GM18517 (cell line): ENCODE measurements around the gene PLOD2.

Experiments
- ATAC-seq: cut with Tn5 transposase; IDR thresholded peaks from one replicate; pipeline ENCODE4 v1.9.1; 2021; ENCODE audit warnings: mild to moderate bottlenecking, moderate library complexity; ENCODE audit not compliant: unreplicated experiment

The PLOD2 gene

GRCh38 chr3:146101538-146101937, 59.4 kb downstream of the PLOD2 start:
- ATAC-seq = no peak

DNA sequence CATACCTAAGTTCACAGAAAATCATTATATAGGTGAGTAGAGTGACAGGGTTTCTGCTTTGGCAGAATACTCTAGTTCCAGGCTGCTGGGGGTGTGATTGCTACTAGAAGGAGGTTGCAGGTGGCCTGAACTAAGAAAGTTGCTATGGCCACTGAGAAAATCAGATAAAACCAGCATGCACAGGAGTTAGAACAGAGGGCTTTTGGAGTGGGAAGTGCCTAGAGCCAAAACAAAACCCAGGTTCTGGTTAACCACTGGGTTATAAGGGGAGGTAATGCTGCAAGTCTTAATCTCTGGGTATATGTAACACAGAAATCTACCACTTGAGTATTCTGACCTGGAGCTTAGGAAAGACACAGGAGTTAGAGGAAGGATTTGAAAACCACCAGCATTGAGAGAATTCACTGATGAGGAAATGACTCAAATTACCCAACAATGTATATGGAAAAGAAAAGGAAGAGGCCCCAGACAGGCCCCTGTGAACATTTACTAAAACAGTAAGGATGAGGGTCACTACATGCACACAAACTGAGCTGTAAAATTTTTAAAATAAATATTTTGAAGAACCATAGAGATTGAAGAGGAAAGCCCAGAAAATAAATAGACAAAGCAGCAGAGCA, 60.0 kb downstream of the PLOD2 start:
- no peak for ATAC-seq

GRCh38 chr3:146100180-146100579, 60.8 kb downstream of the PLOD2 start:
- no peak for ATAC-seq

GRCh38 chr3:146099316-146099715, 61.7 kb downstream of the PLOD2 start:
- no peak for ATAC-seq

- no peak for ATAC-seq
These were observed 67.1 kb downstream of the PLOD2 start for GRCh38 chr3:146093896-146094295.

- no peak for ATAC-seq
These were observed 68.8 kb downstream of the PLOD2 start for GRCh38 chr3:146092230-146092629.

DNA sequence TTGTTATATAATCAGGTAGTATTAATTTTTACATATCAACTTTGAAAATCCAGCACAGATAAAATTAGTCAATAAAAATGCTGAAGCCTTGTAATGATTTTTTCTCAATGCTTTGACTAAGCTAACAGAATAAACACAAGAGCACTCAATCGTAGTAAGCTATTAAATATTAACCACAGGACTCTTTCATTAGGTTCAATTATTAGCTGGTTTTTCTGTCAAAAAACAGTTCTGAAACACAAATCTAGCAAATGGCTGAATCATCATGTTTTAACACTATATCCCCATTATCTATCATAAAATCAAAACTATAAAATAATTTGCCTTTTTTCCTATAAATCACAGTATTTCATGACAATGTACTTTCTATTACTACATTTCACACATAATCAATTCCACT, 69.6 kb downstream of the PLOD2 start:
- no peak for ATAC-seq

DNA sequence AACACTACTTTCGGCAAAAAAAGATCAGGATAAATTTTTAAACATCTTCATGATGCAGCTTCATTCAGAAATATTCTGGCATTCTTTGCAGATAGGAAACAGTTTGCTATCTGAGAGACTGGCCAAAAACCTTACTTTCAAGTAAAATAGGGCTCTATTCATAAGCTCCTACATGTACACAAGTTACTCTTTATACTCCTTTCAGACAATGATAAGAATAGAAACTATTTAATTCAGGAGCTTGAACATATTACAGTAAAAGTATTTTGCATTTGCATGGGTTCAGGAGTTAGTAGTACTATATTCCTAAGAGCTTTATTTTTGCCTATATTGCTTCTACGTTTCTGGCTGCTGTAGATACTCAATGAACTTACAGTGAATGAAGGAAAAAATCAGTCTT, 70.5 kb downstream of the PLOD2 start:
- ATAC-seq = no peak

GRCh38 chr3:146088840-146089239, 72.1 kb downstream of the PLOD2 start:
- ATAC-seq = no peak

DNA sequence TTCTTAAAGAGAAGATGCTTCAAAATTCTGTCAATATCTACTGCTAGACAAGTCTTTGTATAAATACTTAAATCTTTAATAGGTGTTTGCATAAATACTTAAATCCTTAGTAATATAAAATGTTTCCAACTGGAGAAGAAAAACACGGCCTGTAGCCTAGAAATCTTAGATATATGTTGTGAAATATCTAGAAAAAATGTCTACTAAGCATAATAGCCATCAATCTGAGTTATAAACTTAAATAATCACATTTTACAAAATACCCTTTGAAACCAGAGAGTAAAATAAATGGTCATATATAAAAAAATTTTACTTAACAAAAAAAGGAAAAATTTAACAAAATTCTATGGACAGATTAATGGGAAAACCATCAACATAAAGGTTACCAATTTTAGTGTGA, 73.9 kb downstream of the PLOD2 start:
- ATAC-seq = no peak

DNA sequence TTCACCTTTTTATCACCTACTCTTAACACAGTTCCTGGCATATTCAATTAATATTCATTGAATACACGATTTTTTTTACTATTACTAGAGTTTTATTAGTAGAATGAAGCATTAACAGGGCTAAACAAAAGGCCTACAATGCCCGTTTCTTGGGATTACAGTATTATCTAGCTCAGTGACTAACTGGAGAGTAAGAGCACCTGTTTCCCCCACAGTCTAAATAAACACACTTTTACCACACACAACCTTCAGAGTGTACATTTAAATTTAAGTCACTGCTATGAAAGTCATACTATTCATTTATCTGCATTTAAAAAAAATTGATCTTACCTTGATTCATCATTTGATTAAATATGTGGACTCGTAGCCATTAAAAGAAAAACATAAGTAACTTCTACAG, 74.8 kb downstream of the PLOD2 start:
- no peak for ATAC-seq

DNA sequence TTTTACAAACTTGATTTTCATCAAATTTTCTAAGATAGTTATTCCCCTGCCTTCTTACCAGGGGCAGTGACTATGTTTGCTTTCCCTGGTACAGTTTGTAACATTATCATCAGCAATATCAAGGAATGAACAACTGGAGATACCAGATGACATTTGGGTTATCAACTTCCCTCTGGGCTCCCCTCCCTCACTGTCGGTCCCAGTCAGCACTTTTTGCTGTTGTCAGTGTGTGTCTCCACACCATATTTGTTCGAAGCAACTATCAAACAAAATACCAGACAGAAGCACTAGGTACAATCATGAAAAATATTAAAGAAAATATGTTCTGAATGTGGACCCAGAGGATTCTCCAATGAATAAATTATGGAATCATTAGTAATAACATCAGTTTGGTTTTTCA, 75.3 kb downstream of the PLOD2 start:
- ATAC-seq = no peak

DNA sequence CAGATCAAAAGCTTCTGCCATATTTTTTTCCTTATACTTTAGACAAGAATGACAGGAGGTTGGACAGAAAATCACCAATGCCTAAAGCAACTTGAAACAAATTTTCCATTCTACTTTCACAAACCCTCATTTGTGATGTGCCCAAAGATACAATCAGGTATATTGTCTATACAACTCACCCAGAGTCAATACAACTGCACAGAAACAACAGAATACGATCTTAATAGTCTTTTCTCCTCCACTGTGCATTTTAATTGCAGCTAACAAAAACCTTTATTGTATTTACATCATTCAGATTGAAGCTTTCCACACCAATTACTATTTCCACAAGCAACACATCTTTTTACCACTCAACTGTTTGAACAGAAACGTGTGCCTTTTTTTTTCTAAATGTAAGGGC, 80.4 kb downstream of the PLOD2 start:
- no peak for ATAC-seq

DNA sequence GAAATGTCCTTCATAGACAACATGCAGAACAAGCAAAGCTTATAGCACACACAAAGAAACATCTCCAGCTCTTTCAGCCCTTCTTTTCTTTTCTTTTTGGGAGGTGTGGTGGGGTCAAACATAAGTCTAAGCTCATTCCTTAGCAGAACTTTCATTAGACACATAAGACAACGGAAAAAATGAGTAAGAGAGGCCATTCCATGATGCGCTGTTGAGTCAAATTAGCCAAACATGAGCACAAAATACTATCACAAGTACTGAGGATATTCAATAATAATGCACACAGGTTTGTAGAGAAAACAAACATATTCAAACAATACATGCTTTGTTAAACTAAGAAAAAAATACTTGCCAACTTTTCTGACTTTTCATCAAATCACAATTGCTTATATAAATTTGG, 83.0 kb downstream of the PLOD2 start:
- ATAC-seq = no peak

DNA sequence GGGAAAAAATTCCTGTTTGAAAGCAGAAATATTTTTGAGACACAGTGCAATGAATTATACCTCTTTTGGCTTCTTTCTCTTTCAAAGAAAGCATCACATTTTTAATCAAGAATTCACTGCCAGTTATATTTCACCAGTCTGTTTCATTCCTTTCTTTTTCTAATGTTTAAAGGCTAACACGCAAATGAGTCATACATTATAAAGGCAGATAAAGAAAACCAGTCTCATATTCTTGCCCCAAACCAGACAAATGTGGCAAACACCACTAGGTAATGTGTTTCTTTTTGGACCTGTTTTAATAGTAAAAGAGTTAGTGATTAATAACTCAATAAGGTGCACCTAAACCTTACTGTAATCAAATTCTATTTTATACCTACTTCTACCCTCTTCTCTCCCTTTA, 83.8 kb downstream of the PLOD2 start:
- ATAC-seq = no peak

GRCh38 chr3:146072824-146073223, 88.2 kb downstream of the PLOD2 start:
- no peak for ATAC-seq

GRCh38 chr3:146072061-146072460, 88.9 kb downstream of the PLOD2 start:
- ATAC-seq = no peak

DNA sequence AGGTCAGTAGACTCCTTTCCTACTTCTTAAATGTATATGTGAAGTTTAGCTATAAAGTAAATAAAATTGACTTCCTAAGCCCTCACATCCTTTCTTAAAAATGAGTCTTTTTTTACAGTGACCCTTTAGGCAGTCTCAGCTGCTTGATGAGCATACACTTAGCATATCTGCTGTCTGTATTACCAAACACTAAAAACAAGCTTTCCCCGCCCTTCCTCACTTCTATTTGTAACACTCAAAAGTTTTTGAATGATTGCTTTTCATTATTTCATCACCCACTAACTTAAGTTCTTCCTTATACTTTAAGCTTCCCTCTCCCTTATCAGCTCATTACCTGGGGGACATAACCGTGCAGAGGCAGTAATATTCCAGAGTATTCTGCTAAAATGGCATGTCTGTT, 89.4 kb downstream of the PLOD2 start:
- ATAC-seq = no peak

- ATAC-seq = no peak
These were observed 93.9 kb downstream of the PLOD2 start for GRCh38 chr3:146067048-146067447.

DNA sequence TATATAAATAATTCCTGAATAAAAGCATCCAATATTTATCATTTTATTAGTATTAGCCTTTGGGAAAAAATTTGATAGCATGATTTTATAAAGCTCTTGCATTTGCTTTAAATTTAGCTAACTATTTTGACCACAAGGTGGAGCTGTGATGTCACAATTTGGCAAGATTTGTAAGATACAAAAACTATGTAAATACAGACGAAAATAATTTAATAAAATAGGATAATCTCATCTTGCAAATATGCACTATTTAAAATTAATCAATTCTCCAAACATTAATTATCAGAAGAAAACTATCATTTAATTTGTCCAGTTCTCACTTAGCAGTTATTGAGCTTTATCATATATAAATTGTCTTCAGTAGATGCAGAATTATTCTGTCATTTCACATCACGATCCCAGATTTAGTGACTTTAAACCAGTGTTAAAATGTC, 95.4 kb downstream of the PLOD2 start:
- no peak for ATAC-seq

DNA sequence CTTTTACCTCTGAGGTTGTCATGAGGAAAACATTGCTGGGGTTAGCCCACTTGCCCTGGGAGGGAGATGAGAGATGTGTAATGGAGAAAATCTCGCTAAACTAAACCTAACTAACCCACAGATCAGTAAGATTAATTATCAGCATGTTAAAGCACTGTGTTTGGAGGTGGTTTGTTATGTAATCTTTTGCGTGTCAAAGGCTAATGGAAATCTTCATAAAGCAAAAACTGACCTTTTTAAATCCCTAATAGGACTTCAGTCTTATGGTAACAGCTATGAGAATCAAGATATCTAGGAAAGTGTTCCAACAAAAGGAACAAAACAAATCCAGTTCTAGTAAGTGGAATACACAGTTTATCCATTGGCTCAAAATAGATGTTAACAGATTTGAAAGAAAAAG, 102.7 kb downstream of the PLOD2 start:
- no peak for ATAC-seq

GRCh38 chr3:146052791-146053310, 108.1 kb downstream of the PLOD2 start:
- ATAC-seq = no peak

DNA sequence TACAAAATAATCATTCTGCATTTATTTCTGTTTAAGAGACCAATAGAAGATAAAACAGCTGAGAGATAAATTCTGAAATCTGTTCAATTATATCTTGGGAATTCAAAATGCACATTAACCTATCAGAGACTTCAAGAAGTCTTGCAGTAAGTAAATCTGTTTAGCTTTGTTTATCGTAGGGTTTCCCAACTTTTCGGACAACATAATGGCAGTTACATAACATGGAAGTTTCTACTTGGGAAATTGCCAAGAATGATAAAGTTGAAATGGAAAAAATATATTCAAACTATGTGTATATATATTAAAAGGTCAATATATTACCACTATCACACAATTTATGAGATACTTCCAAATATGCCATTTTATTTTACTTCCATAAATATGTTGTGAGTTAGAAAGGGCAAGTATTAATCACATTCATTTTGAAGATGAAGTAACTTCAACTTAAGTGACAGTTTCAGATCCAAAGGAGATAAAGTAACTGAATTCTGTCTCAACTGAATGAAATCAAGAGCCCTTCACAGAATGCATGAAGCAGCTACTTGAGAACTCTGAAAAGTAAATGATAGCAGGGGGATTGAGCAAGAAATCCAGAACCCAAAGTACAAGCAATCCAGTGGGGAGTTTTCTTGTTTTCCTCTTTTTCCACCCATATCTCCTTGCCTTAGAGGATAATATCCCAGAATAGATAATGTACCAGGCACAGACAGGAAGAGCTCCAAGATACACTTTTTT, 108.8 kb downstream of the PLOD2 start:
- ATAC-seq = no peak
